Measurements from ENCODE around the gene CAMK1G. TPM values are rescaled to one million over a fixed set of nuclear protein-coding genes. Genes with fewer than 3 reads are reported as not detected.

Gene CAMK1G
- total and polyA plus RNA-seq, 2 experiments from 2014 or later = 0.11 TPM; not detected in 1

DNA sequence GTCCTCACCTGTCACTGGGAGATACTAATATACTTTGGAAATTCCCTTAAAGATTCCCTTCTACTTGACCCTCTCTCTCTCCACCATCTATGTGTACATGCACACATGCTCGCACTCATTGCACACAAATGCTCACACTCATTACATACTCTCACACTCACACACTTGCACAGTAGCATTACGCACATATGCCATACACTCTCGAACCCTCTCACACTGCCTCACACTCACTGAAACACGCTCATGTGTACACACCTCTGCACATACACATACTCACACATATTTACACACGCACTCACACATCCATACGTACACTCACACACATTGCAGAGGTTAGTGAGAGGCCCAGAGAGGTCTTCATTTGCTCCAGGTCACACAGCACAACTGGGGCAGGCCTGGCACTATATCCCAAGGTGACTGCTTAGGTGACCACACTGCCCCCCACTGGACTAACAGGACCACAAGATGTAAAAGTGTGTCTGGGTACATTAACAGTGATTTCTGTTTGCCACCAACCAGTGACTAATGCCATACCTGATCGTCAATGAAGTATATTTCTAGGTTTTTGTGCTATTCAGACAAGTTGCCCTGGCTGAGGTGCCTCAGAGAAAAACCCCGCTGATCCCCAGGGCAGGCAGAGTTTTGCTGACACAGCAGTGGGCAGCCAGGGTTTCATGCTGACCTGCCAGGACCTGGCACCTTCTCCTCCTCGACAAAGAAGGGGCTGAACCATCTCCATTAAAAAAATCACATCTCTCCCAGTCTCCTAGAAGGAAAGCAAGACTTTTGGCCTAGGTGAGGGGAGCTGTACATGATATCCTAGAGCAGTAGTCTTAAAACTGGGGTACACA is 28.5 kb upstream of the CAMK1G start:
- Histone ChIP-seq H3K9me2 (ENCODE audit: insufficient read depth) (no peaks in the 10 kb centered on the region), H3F3A (ENCODE audit: insufficient read depth) (no peaks in the 10 kb centered on the region), H3K27me3 (replicated peaks; ENCODE audit: insufficient read depth) (no peaks in the 10 kb centered on the region; the same call in 1 of the 2 replicates), H3K4me3 (no peak overlapping the region), H3K79me2 (ENCODE audit: insufficient read depth) (no peaks in the 10 kb centered on the region), H4K20me1 (ENCODE audit: insufficient read depth) (no peaks in the 10 kb centered on the region), H2AFZ (no peak overlapping the region), H3K9ac (no peak overlapping the region), H3K36me3 (ENCODE audit: low read depth) (no peaks in the 10 kb centered on the region), H3K4me1 (ENCODE audit: insufficient read depth) (no peaks in the 10 kb centered on the region), H3K4me2 (ENCODE audit: unreplicated experiment) (no peak overlapping the region), H3K27ac (no peak overlapping the region), H3K9me3 (ENCODE audit: low read depth) (no peaks in the 10 kb centered on the region)
- 68 to 71% methylated on average over 9 of the region's 9 CpGs for WGBS, 2 experiments (ENCODE audit: low coverage in 1 of 2, low lambda C conversion rate in 2 of 2, missing lambda C conversion rate in 2 of 2)
- DNase-seq = no peak
- in situ Hi-C loops (cut with MboI) = no loop called here
- TF ChIP-seq EZH2phosphoT487 (IDR thresholded peaks at IDR 0.05; ENCODE audit: insufficient read depth, low read depth) (no peak), EZH2 (IDR thresholded peaks at IDR 0.05; ENCODE audit: insufficient read depth, poor library complexity, severe bottlenecking) (no peak)

DNA sequence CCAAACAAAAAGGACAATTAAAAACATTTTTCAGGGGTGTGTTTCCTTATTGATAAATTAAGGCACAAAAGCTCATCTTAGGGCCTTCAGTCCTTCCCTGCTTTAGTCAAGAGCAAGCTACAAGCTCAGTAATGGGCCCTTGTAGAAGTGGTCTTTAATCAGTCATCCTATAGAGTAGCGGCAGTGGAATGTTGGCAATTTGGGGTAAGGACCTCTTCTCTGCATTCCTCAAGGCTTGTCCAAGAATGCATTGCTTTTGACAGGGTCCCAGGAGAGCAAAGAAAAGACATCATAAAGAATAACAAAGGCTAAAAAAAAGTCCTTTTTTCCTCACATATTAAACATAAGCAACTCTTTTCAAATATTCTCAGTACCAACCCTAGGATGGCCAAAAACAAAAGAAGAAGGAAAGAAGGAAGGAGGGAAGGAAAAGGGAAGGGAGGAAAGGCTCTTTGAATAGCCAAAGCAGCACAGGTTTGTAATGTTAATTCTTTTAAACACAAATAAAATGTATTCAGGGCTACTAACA is 27.3 kb upstream of the CAMK1G start:
- no peak overlapping the region for H2AFZ ChIP-seq
- no peaks in the 10 kb centered on the region for H4K20me1 ChIP-seq (ENCODE audit: insufficient read depth)
- H3F3A ChIP-seq (ENCODE audit: insufficient read depth) = no peaks in the 10 kb centered on the region
- whole genome bisulfite sequencing, 2 experiments (ENCODE audit: low coverage in 1 of 2, low lambda C conversion rate in 2 of 2, missing lambda C conversion rate in 2 of 2) = 93 to 100% methylated on average over 1 of the region's 1 CpG
- no peaks in the 10 kb centered on the region for H3K79me2 ChIP-seq (ENCODE audit: insufficient read depth)
- no peaks in the 10 kb centered on the region for H3K4me1 ChIP-seq (ENCODE audit: insufficient read depth)
- H3K9me3 ChIP-seq (ENCODE audit: low read depth) = no peaks in the 10 kb centered on the region
- H3K36me3 ChIP-seq (ENCODE audit: low read depth) = no peaks in the 10 kb centered on the region
- H3K9me2 ChIP-seq (ENCODE audit: insufficient read depth) = no peaks in the 10 kb centered on the region
- no peak overlapping the region for H3K27ac ChIP-seq
- H3K4me3 ChIP-seq = no peak overlapping the region
- DNase-seq = no peak
- in situ Hi-C loops (cut with MboI) = no loop called here
- no peak for TF ChIP-seq EZH2phosphoT487 (IDR thresholded peaks at IDR 0.05; ENCODE audit: insufficient read depth, low read depth)
- H3K4me2 ChIP-seq (ENCODE audit: unreplicated experiment) = no peak overlapping the region
- H3K9ac ChIP-seq = no peak overlapping the region
- H3K27me3 ChIP-seq (replicated peaks; ENCODE audit: insufficient read depth) = no peaks in the 10 kb centered on the region

DNA sequence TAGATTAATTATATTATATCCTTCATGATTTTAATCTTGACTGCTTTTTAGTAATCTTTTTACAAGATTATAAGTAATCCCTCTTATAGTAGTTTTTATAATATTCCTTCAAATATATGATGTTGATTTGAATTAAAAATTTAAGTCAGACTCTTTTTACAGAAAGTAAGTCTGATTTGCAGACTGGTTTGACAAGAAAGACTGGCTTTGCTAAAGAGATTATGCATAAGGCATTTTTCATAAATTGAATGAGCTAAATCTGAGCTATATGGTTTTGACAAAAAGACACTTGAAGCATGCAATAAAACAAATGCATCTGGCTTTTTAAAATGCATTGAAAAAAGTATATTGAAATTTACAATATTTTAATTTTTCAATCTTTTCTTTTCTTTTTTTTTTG is 26.3 kb upstream of the CAMK1G start:
- Histone ChIP-seq H3K79me2 (ENCODE audit: insufficient read depth) (no peaks in the 10 kb centered on the region), H4K20me1 (ENCODE audit: insufficient read depth) (no peaks in the 10 kb centered on the region), H3K27ac (no peak overlapping the region), H3K36me3 (ENCODE audit: low read depth) (no peaks in the 10 kb centered on the region), H3K27me3 (replicated peaks; ENCODE audit: insufficient read depth) (no peaks in the 10 kb centered on the region), H3K9me3 (ENCODE audit: low read depth) (no peaks in the 10 kb centered on the region), H3K9me2 (ENCODE audit: insufficient read depth) (no peaks in the 10 kb centered on the region), H3F3A (ENCODE audit: insufficient read depth) (no peaks in the 10 kb centered on the region), H3K4me2 (ENCODE audit: unreplicated experiment) (no peak overlapping the region), H3K4me1 (ENCODE audit: insufficient read depth) (no peaks in the 10 kb centered on the region), H2AFZ (no peak overlapping the region), H3K4me3 (no peak overlapping the region), H3K9ac (no peak overlapping the region)
- TF ChIP-seq EZH2 (IDR thresholded peaks at IDR 0.05; ENCODE audit: insufficient read depth, poor library complexity, severe bottlenecking) = no peak
- TF ChIP-seq EZH2phosphoT487 (IDR thresholded peaks at IDR 0.05; ENCODE audit: insufficient read depth, low read depth) = no peak
- no peak for DNase-seq
- in situ Hi-C loops (cut with MboI) = no loop called here

DNA sequence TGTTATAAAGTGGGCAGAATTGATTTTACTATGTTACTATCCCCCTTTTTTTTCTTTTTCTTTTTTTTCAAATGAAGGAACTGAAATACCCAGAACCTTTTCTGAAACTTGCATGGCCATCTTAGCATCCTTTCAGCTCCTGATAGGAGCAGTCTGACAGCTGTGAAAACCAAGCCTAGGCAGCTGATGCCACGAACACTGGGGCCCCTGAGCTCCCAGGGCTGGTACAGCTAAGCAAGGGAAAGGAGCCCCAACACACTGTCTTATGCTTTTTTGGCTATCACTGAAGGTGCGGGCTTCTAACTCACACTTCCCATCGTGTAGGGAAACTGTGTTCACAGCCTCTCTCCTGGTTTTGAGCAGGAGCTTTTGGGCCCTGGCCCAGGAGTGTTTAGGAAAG is 23.0 kb upstream of the CAMK1G start:
- H3F3A ChIP-seq (ENCODE audit: insufficient read depth) = no peaks in the 10 kb centered on the region
- no peak overlapping the region for H3K9ac ChIP-seq
- H3K4me2 ChIP-seq (ENCODE audit: unreplicated experiment) = no peak overlapping the region
- in situ Hi-C loops (cut with MboI) = no loop called here
- no peak overlapping the region for H2AFZ ChIP-seq
- H3K36me3 ChIP-seq (ENCODE audit: low read depth) = no peaks in the 10 kb centered on the region
- H3K27ac ChIP-seq = no peak overlapping the region
- no peaks in the 10 kb centered on the region for H3K4me1 ChIP-seq (ENCODE audit: insufficient read depth)
- no peak for DNase-seq
- TF ChIP-seq EZH2 (IDR thresholded peaks at IDR 0.05; ENCODE audit: insufficient read depth, poor library complexity, severe bottlenecking) (no peak), EZH2phosphoT487 (IDR thresholded peaks at IDR 0.05; ENCODE audit: insufficient read depth, low read depth) (no peak)
- no peak overlapping the region for H3K4me3 ChIP-seq
- no peaks in the 10 kb centered on the region for H3K9me3 ChIP-seq (ENCODE audit: low read depth)
- WGBS, 2 experiments (ENCODE audit: low coverage in 1 of 2, low lambda C conversion rate in 2 of 2, missing lambda C conversion rate in 2 of 2) = 68 to 71% methylated on average over 3 of the region's 3 CpGs
- no peaks in the 10 kb centered on the region for H4K20me1 ChIP-seq (ENCODE audit: insufficient read depth)
- H3K27me3 ChIP-seq (replicated peaks; ENCODE audit: insufficient read depth) = peaks cover 6% of the 10 kb centered on the region; the same call in 1 of the 2 replicates
- no peaks in the 10 kb centered on the region for H3K9me2 ChIP-seq (ENCODE audit: insufficient read depth)
- H3K79me2 ChIP-seq (ENCODE audit: insufficient read depth) = no peaks in the 10 kb centered on the region
